HepG2 (cell line): ENCODE data around the gene INO80B. TPM values are rescaled to one million over a fixed set of nuclear protein-coding genes. Genes with fewer than 3 reads are reported as not detected.
A peak's percentile ranks its signal among the peaks of the same experiment; 100 is the strongest.

Experiments used
- BCL6 ChIP-seq: IDR thresholded peaks from 2 replicates; pipeline ENCODE4 v1.6.1; 2016; ENCODE audit warnings: missing genetic modification reagents, missing compliant biosample characterization
- BRD4 ChIP-seq: sonication (generic); formaldehyde crosslinking; IDR thresholded peaks from 2 replicates; pipeline ENCODE4 v1.4.0; 2020; ENCODE audit warnings: missing genetic modification reagents
- KLF11 ChIP-seq: IDR thresholded peaks from 2 replicates; pipeline ENCODE4 v1.6.1; 2016; ENCODE audit warnings: missing compliant biosample characterization
- NFE2L2 ChIP-seq: fragments of 150-350 bp; IDR thresholded peaks from 2 replicates; pipeline ENCODE4 v1.6.1; 2014; ENCODE audit warnings: low read length
- PAF1 ChIP-seq: IDR thresholded peaks from 2 replicates; pipeline ENCODE4 v1.6.1; 2016; ENCODE audit warnings: missing genetic modification reagents, missing compliant biosample characterization
- RBM22 ChIP-seq: fragments of 200-400 bp; formaldehyde crosslinking; optimal IDR thresholded peaks from 2 replicates; pipeline ENCODE3; 2017; ENCODE audit warnings: mild to moderate bottlenecking, low read length, moderate library complexity
- SETDB1 ChIP-seq: sonication (generic); formaldehyde crosslinking; IDR thresholded peaks from 2 replicates; pipeline ENCODE4 v1.5.1; 2020; ENCODE audit warnings: missing genetic modification reagents, mild to moderate bottlenecking, borderline replicate concordance
- SMARCE1 ChIP-seq: fragments of 450-650 bp; IDR thresholded peaks from 2 replicates; pipeline ENCODE4 v1.6.1; 2017; ENCODE audit warnings: borderline replicate concordance
- TOPORS ChIP-seq: sonication (generic); formaldehyde crosslinking; IDR thresholded peaks from 2 replicates; pipeline ENCODE4 v1.8.0; 2023; ENCODE audit warnings: mild to moderate bottlenecking, missing genetic modification reagents
- ZBTB20 ChIP-seq: sonication (generic); formaldehyde crosslinking; IDR thresholded peaks from 2 replicates; pipeline ENCODE4 v1.8.1; 2023; ENCODE audit warnings: missing genetic modification reagents, low read depth, mild to moderate bottlenecking, borderline replicate concordance
- ZC3H13 ChIP-seq: sonication (generic); formaldehyde crosslinking; IDR thresholded peaks from 2 replicates; pipeline ENCODE4 v1.8.1; 2023; ENCODE audit warnings: mild to moderate bottlenecking, missing genetic modification reagents, moderate library complexity
- ZFP41 ChIP-seq: sonication (generic); formaldehyde crosslinking; IDR thresholded peaks from 2 replicates; pipeline ENCODE4 v1.4.0; 2020; ENCODE audit warnings: mild to moderate bottlenecking, missing genetic modification reagents, borderline replicate concordance
- ZMYM4 ChIP-seq: sonication (generic); formaldehyde crosslinking; IDR thresholded peaks from 2 replicates; pipeline ENCODE4 v1.8.1; 2023; ENCODE audit warnings: mild to moderate bottlenecking, missing genetic modification reagents
- ZNF251 ChIP-seq: sonication (generic); formaldehyde crosslinking; IDR thresholded peaks from 2 replicates; pipeline ENCODE4 v1.9.0; 2021; ENCODE audit warnings: mild to moderate bottlenecking, missing genetic modification reagents
- ZNF354B ChIP-seq: sonication (generic); formaldehyde crosslinking; IDR thresholded peaks from 2 replicates; pipeline ENCODE4 v1.8.0; 2022; ENCODE audit warnings: mild to moderate bottlenecking, missing genetic modification reagents
- ZNF501 ChIP-seq: sonication (generic); formaldehyde crosslinking; IDR thresholded peaks from 2 replicates; pipeline ENCODE4 v1.5.1; 2020; ENCODE audit warnings: mild to moderate bottlenecking, moderate library complexity, missing genetic modification reagents
- ZNF567 ChIP-seq: sonication (generic); formaldehyde crosslinking; IDR thresholded peaks from 2 replicates; pipeline ENCODE4 v1.8.1; 2023; ENCODE audit warnings: mild to moderate bottlenecking, missing genetic modification reagents, borderline replicate concordance
- ZNF607 ChIP-seq: sonication (generic); formaldehyde crosslinking; IDR thresholded peaks from 2 replicates; pipeline ENCODE4 v1.5.1; 2020; ENCODE audit warnings: missing genetic modification reagents, mild to moderate bottlenecking, borderline replicate concordance
- ZNF709 ChIP-seq: sonication (generic); formaldehyde crosslinking; IDR thresholded peaks from 2 replicates; pipeline ENCODE4 v1.5.0; 2020; ENCODE audit warnings: mild to moderate bottlenecking, missing genetic modification reagents
- ZNF878 ChIP-seq: sonication (generic); formaldehyde crosslinking; IDR thresholded peaks from 2 replicates; pipeline ENCODE4 v1.8.1; 2023; ENCODE audit warnings: mild to moderate bottlenecking, missing genetic modification reagents, moderate library complexity
- polyA plus RNA-seq, 8 experiments: library from polyadenylated mRNA; depleted of rRNA in 3 of 8; stranded (reverse) in 7 of 8; unstranded in 1 of 8; fragments of >200 nt; fragmentation: Illumina TruSeq in 4 of 8; extraction: Trizol in 4 of 8; gene quantifications; 2 replicates each; pipeline versions ENCODE4 v1.2.1 to v1.2.3, GENCODE V29; 2011 to 2016; ENCODE audit warnings: low read depth in 4 of 8, missing spikeins in 1 of 8, mixed read lengths in 1 of 8; ENCODE audit not compliant: insufficient read depth in 1 of 8
- total RNA-seq, 5 experiments: library from RNA; depleted of rRNA; stranded (reverse); fragments of >200 nt; fragmentation: Illumina TruSeq; extraction: Trizol; gene quantifications; 2 replicates each; pipeline ENCODE4 v1.2.3, GENCODE V29; 2016; ENCODE audit warnings: low read depth in 1 of 5
- TF ChIP-seq, protein P1 (sequence below): sonication (generic); formaldehyde crosslinking; IDR thresholded peaks from 2 replicates; pipeline ENCODE4 v1.8.1; 2023; ENCODE audit warnings: missing genetic modification reagents, inconsistent platforms, borderline replicate concordance
- TF ChIP-seq, protein P2 (sequence below): sonication (generic); formaldehyde crosslinking; conservative IDR thresholded peaks from 2 replicates; pipeline ENCODE4 v1.4.0; 2020; ENCODE audit warnings: missing genetic modification reagents
- TF ChIP-seq, protein P3 (sequence below): sonication (generic); formaldehyde crosslinking; conservative IDR thresholded peaks from 2 replicates; pipeline ENCODE4 v1.5.0; 2020; ENCODE audit warnings: missing genetic modification reagents
- TF ChIP-seq, protein P4 (sequence below): sonication (generic); formaldehyde crosslinking; IDR thresholded peaks from 2 replicates; pipeline ENCODE4 v1.4.0; 2020; ENCODE audit warnings: missing genetic modification reagents

The INO80B gene
- total and polyA plus RNA-seq, 2 of the 13 experiments (the other 11 are each of a cell fraction or from before 2014, with no cell fraction given) = 6.2 to 14.5 TPM

GRCh38 chr2:74424139-74424992 is 30.5 kb upstream of the INO80B start (continued):
- TF ChIP-seq, protein P1, sequence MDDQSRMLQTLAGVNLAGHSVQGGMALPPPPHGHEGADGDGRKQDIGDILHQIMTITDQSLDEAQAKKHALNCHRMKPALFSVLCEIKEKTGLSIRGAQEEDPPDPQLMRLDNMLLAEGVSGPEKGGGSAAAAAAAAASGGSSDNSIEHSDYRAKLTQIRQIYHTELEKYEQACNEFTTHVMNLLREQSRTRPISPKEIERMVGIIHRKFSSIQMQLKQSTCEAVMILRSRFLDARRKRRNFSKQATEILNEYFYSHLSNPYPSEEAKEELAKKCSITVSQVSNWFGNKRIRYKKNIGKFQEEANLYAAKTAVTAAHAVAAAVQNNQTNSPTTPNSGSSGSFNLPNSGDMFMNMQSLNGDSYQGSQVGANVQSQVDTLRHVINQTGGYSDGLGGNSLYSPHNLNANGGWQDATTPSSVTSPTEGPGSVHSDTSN (CRISPR knock-in tag) = no peak
- no peak for TF ChIP-seq NFE2L2
- peak; percentile 24; the same call in 1 of the 2 replicates for TF ChIP-seq ZMYM4 (CRISPR knock-in tag)
- 0 out of 2 replicates have a peak, but pooled peaks have one; percentile 72 for TF ChIP-seq ZNF709 (CRISPR knock-in tag)
- peak; percentile 86 for TF ChIP-seq PAF1
- 0 out of 2 replicates have a peak, but pooled peaks have one; percentile 33 for TF ChIP-seq TOPORS
- 0 out of 2 replicates have a peak, but pooled peaks have one; percentile 12 for TF ChIP-seq ZNF251
- TF ChIP-seq, protein P2, sequence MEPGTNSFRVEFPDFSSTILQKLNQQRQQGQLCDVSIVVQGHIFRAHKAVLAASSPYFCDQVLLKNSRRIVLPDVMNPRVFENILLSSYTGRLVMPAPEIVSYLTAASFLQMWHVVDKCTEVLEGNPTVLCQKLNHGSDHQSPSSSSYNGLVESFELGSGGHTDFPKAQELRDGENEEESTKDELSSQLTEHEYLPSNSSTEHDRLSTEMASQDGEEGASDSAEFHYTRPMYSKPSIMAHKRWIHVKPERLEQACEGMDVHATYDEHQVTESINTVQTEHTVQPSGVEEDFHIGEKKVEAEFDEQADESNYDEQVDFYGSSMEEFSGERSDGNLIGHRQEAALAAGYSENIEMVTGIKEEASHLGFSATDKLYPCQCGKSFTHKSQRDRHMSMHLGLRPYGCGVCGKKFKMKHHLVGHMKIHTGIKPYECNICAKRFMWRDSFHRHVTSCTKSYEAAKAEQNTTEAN (CRISPR knock-in tag) = 0 out of 2 replicates have a peak, but pooled peaks have one; percentile 12
- TF ChIP-seq ZNF501 (CRISPR knock-in tag) = peak; percentile 69
- TF ChIP-seq, protein P3, sequence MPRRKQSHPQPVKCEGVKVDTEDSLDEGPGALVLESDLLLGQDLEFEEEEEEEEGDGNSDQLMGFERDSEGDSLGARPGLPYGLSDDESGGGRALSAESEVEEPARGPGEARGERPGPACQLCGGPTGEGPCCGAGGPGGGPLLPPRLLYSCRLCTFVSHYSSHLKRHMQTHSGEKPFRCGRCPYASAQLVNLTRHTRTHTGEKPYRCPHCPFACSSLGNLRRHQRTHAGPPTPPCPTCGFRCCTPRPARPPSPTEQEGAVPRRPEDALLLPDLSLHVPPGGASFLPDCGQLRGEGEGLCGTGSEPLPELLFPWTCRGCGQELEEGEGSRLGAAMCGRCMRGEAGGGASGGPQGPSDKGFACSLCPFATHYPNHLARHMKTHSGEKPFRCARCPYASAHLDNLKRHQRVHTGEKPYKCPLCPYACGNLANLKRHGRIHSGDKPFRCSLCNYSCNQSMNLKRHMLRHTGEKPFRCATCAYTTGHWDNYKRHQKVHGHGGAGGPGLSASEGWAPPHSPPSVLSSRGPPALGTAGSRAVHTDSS (CRISPR knock-in tag) = no peak
- TF ChIP-seq ZNF567 (CRISPR knock-in tag) = no peak
- TF ChIP-seq ZC3H13 (CRISPR knock-in tag) = peak; percentile 88; the same call in 1 of the 2 replicates
- TF ChIP-seq BRD4 (CRISPR knock-in tag) = no peak
- TF ChIP-seq ZBTB20 (CRISPR knock-in tag) = 0 out of 2 replicates have a peak, but pooled peaks have one; percentile 23
- no peak for TF ChIP-seq BCL6 (CRISPR knock-in tag)
- no peak for TF ChIP-seq SMARCE1
- TF ChIP-seq ZFP41 (CRISPR knock-in tag) = no peak
- no peak for TF ChIP-seq KLF11 (CRISPR knock-in tag)
- peak; percentile 89 for TF ChIP-seq RBM22
- TF ChIP-seq SETDB1 = 0 out of 2 replicates have a peak, but pooled peaks have one; percentile 52
- peak; percentile 86; the same call in 1 of the 2 replicates for TF ChIP-seq ZNF354B (CRISPR knock-in tag)
- no peak for TF ChIP-seq ZNF878 (CRISPR knock-in tag)
- peak; percentile 79; the same call in 1 of the 2 replicates for TF ChIP-seq ZNF607 (CRISPR knock-in tag)
- TF ChIP-seq, protein P4, sequence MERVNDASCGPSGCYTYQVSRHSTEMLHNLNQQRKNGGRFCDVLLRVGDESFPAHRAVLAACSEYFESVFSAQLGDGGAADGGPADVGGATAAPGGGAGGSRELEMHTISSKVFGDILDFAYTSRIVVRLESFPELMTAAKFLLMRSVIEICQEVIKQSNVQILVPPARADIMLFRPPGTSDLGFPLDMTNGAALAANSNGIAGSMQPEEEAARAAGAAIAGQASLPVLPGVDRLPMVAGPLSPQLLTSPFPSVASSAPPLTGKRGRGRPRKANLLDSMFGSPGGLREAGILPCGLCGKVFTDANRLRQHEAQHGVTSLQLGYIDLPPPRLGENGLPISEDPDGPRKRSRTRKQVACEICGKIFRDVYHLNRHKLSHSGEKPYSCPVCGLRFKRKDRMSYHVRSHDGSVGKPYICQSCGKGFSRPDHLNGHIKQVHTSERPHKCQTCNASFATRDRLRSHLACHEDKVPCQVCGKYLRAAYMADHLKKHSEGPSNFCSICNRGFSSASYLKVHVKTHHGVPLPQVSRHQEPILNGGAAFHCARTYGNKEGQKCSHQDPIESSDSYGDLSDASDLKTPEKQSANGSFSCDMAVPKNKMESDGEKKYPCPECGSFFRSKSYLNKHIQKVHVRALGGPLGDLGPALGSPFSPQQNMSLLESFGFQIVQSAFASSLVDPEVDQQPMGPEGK (CRISPR knock-in tag) = 0 out of 2 replicates have a peak, but pooled peaks have one; percentile 15
